ENCODE results near the gene KCNJ1.

Gene KCNJ1

GRCh38 chr11:128907585-128907984 lies 40.5 kb upstream of the KCNJ1 start:
- Histone ChIP-seq H3K27ac (ENCODE audit: low read length) (no peak overlapping the region), H3K4me3 (ENCODE audit: low read length) (no peak overlapping the region), H3K9me3 (ENCODE audit: control insufficient read depth, low read depth, low read length) (no peaks in the 10 kb centered on the region), H3K4me1 (ENCODE audit: control insufficient read depth, low read depth, low read length) (peaks cover 21% of the 10 kb centered on the region), H3K9ac (ENCODE audit: low read length) (no peak overlapping the region), H3K36me3 (ENCODE audit: control insufficient read depth, low read depth, low read length) (no peaks in the 10 kb centered on the region), H3K27me3 (ENCODE audit: control insufficient read depth, insufficient read depth, low read length) (peaks cover 68% of the 10 kb centered on the region)

- Histone ChIP-seq H3K27me3 (ENCODE audit: control insufficient read depth, insufficient read depth, low read length) (peaks cover 79% of the 10 kb centered on the region), H3K4me3 (ENCODE audit: low read length) (peak overlapping the region; percentile 58), H3K27ac (ENCODE audit: low read length) (no peak overlapping the region), H3K36me3 (ENCODE audit: control insufficient read depth, low read depth, low read length) (no peaks in the 10 kb centered on the region), H3K9me3 (ENCODE audit: control insufficient read depth, low read depth, low read length) (no peaks in the 10 kb centered on the region), H3K9ac (ENCODE audit: low read length) (no peak overlapping the region), H3K4me1 (ENCODE audit: control insufficient read depth, low read depth, low read length) (peaks cover 32% of the 10 kb centered on the region)
Observed at GRCh38 chr11:128906185-128907050, 39.3 kb upstream of the KCNJ1 start.

GRCh38 chr11:128905345-128906184 lies 38.5 kb upstream of the KCNJ1 start:
- Histone ChIP-seq H3K9me3 (ENCODE audit: control insufficient read depth, low read depth, low read length) (no peaks in the 10 kb centered on the region), H3K36me3 (ENCODE audit: control insufficient read depth, low read depth, low read length) (no peaks in the 10 kb centered on the region), H3K4me3 (ENCODE audit: low read length) (peak overlapping the region; percentile 58), H3K27me3 (ENCODE audit: control insufficient read depth, insufficient read depth, low read length) (peaks cover 88% of the 10 kb centered on the region), H3K27ac (ENCODE audit: low read length) (no peak overlapping the region), H3K4me1 (ENCODE audit: control insufficient read depth, low read depth, low read length) (peaks cover 32% of the 10 kb centered on the region), H3K9ac (ENCODE audit: low read length) (no peak overlapping the region)

- Histone ChIP-seq H3K27ac (ENCODE audit: low read length) (no peak overlapping the region), H3K4me3 (ENCODE audit: low read length) (peak overlapping the region; percentile 58), H3K36me3 (ENCODE audit: control insufficient read depth, low read depth, low read length) (no peaks in the 10 kb centered on the region)
Observed at GRCh38 chr11:128904656-128905344, 37.7 kb upstream of the KCNJ1 start.

GRCh38 chr11:128904303-128904655 lies 37.2 kb upstream of the KCNJ1 start:
- Histone ChIP-seq H3K4me3 (ENCODE audit: low read length) (peak overlapping the region; percentile 58), H3K27ac (ENCODE audit: low read length) (no peak overlapping the region), H3K9ac (ENCODE audit: low read length) (no peak overlapping the region), H3K27me3 (ENCODE audit: control insufficient read depth, insufficient read depth, low read length) (peaks cover 100% of the 10 kb centered on the region), H3K9me3 (ENCODE audit: control insufficient read depth, low read depth, low read length) (no peaks in the 10 kb centered on the region), H3K36me3 (ENCODE audit: control insufficient read depth, low read depth, low read length) (no peaks in the 10 kb centered on the region), H3K4me1 (ENCODE audit: control insufficient read depth, low read depth, low read length) (peaks cover 32% of the 10 kb centered on the region)

More at GRCh38 chr11:128904656-128905344, 37.7 kb upstream of the KCNJ1 start:
- no peaks in the 10 kb centered on the region for H3K9me3 ChIP-seq (ENCODE audit: control insufficient read depth, low read depth, low read length)
- no peak overlapping the region for H3K9ac ChIP-seq (ENCODE audit: low read length)
- peaks cover 96% of the 10 kb centered on the region for H3K27me3 ChIP-seq (ENCODE audit: control insufficient read depth, insufficient read depth, low read length)
- H3K4me1 ChIP-seq (ENCODE audit: control insufficient read depth, low read depth, low read length) = peaks cover 32% of the 10 kb centered on the region

- Histone ChIP-seq H3K36me3 (ENCODE audit: control insufficient read depth, low read depth, low read length) (no peaks in the 10 kb centered on the region), H3K27ac (ENCODE audit: low read length) (no peak overlapping the region), H3K4me3 (ENCODE audit: low read length) (peak overlapping the region; percentile 58), H3K4me1 (ENCODE audit: control insufficient read depth, low read depth, low read length) (peaks cover 32% of the 10 kb centered on the region), H3K9ac (ENCODE audit: low read length) (no peak overlapping the region), H3K27me3 (ENCODE audit: control insufficient read depth, insufficient read depth, low read length) (peaks cover 100% of the 10 kb centered on the region), H3K9me3 (ENCODE audit: control insufficient read depth, low read depth, low read length) (no peaks in the 10 kb centered on the region)
Observed at GRCh38 chr11:128903248-128904061, 36.4 kb upstream of the KCNJ1 start.

GRCh38 chr11:128902515-128903066 lies 35.5 kb upstream of the KCNJ1 start:
- Histone ChIP-seq H3K9ac (ENCODE audit: low read length) (no peak overlapping the region), H3K27ac (ENCODE audit: low read length) (no peak overlapping the region), H3K9me3 (ENCODE audit: control insufficient read depth, low read depth, low read length) (no peaks in the 10 kb centered on the region), H3K4me3 (ENCODE audit: low read length) (peak overlapping the region; percentile 45), H3K36me3 (ENCODE audit: control insufficient read depth, low read depth, low read length) (no peaks in the 10 kb centered on the region), H3K27me3 (ENCODE audit: control insufficient read depth, insufficient read depth, low read length) (peaks cover 97% of the 10 kb centered on the region), H3K4me1 (ENCODE audit: control insufficient read depth, low read depth, low read length) (peaks cover 32% of the 10 kb centered on the region)

GRCh38 chr11:128901653-128902514 lies 34.8 kb upstream of the KCNJ1 start:
- no peak overlapping the region for H3K9ac ChIP-seq (ENCODE audit: low read length)
- peaks cover 32% of the 10 kb centered on the region for H3K4me1 ChIP-seq (ENCODE audit: control insufficient read depth, low read depth, low read length)
- peak overlapping the region; percentile 45 for H3K4me3 ChIP-seq (ENCODE audit: low read length)
- H3K27ac ChIP-seq (ENCODE audit: low read length) = no peak overlapping the region
- no peaks in the 10 kb centered on the region for H3K36me3 ChIP-seq (ENCODE audit: control insufficient read depth, low read depth, low read length)
- peaks cover 94% of the 10 kb centered on the region for H3K27me3 ChIP-seq (ENCODE audit: control insufficient read depth, insufficient read depth, low read length)
- no peaks in the 10 kb centered on the region for H3K9me3 ChIP-seq (ENCODE audit: control insufficient read depth, low read depth, low read length)

- H3K27ac ChIP-seq (ENCODE audit: low read length) = no peak overlapping the region
- H3K27me3 ChIP-seq (ENCODE audit: control insufficient read depth, insufficient read depth, low read length) = peaks cover 81% of the 10 kb centered on the region
- no peaks in the 10 kb centered on the region for H3K36me3 ChIP-seq (ENCODE audit: control insufficient read depth, low read depth, low read length)
- H3K4me3 ChIP-seq (ENCODE audit: low read length) = no peak overlapping the region
- peaks cover 32% of the 10 kb centered on the region for H3K4me1 ChIP-seq (ENCODE audit: control insufficient read depth, low read depth, low read length)
- no peaks in the 10 kb centered on the region for H3K9me3 ChIP-seq (ENCODE audit: control insufficient read depth, low read depth, low read length)
- H3K9ac ChIP-seq (ENCODE audit: low read length) = no peak overlapping the region
Observed at GRCh38 chr11:128900468-128900867, 33.4 kb upstream of the KCNJ1 start.

All from iPS-18a (cell line).